ENCODE results near the gene DTWD2.

DTWD2 gene

GRCh38 chr5:118818604-118819003 lies 169.7 kb downstream of the DTWD2 start:
- DNase-seq = no peak
- no peaks in the 10 kb centered on the region for H3K4me1 ChIP-seq
- H3K4me3 ChIP-seq (ENCODE audit: low read depth, low read length) = no peak overlapping the region
- no peaks in the 10 kb centered on the region for H3K9me3 ChIP-seq
- TF ChIP-seq, protein P1, sequence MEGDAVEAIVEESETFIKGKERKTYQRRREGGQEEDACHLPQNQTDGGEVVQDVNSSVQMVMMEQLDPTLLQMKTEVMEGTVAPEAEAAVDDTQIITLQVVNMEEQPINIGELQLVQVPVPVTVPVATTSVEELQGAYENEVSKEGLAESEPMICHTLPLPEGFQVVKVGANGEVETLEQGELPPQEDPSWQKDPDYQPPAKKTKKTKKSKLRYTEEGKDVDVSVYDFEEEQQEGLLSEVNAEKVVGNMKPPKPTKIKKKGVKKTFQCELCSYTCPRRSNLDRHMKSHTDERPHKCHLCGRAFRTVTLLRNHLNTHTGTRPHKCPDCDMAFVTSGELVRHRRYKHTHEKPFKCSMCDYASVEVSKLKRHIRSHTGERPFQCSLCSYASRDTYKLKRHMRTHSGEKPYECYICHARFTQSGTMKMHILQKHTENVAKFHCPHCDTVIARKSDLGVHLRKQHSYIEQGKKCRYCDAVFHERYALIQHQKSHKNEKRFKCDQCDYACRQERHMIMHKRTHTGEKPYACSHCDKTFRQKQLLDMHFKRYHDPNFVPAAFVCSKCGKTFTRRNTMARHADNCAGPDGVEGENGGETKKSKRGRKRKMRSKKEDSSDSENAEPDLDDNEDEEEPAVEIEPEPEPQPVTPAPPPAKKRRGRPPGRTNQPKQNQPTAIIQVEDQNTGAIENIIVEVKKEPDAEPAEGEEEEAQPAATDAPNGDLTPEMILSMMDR (IDR thresholded peaks at IDR 0.05; ENCODE audit: low read depth, low read length) = no peak
- no peaks in the 10 kb centered on the region for H3K27me3 ChIP-seq
- H3K36me3 ChIP-seq = no peaks in the 10 kb centered on the region

- Histone ChIP-seq H3K36me3 (no peaks in the 10 kb centered on the region), H3K27me3 (no peaks in the 10 kb centered on the region)
Measured at GRCh38 chr5:118808441-118808840, 179.9 kb downstream of the DTWD2 start.

GRCh38 chr5:118806571-118806970 lies 181.8 kb downstream of the DTWD2 start:
- no peaks in the 10 kb centered on the region for H3K27me3 ChIP-seq
- H3K36me3 ChIP-seq = no peaks in the 10 kb centered on the region
- TF ChIP-seq, protein P1 (IDR thresholded peaks at IDR 0.05; ENCODE audit: low read depth, low read length) = no peak
- no peak for DNase-seq
- H3K4me1 ChIP-seq = no peaks in the 10 kb centered on the region
- no peak overlapping the region for H3K4me3 ChIP-seq (ENCODE audit: low read depth, low read length)
- peaks cover 3% of the 10 kb centered on the region; the same call in 1 of the 2 replicates for H3K9me3 ChIP-seq

More at GRCh38 chr5:118808441-118808840, 179.9 kb downstream of the DTWD2 start:
- H3K4me3 ChIP-seq (ENCODE audit: low read depth, low read length) = no peak overlapping the region
- H3K4me1 ChIP-seq = no peaks in the 10 kb centered on the region
- DNase-seq = no peak
- H3K9me3 ChIP-seq = peaks cover 3% of the 10 kb centered on the region; the same call in 1 of the 2 replicates
- TF ChIP-seq, protein P1 (IDR thresholded peaks at IDR 0.05; ENCODE audit: low read depth, low read length) = no peak

DNA sequence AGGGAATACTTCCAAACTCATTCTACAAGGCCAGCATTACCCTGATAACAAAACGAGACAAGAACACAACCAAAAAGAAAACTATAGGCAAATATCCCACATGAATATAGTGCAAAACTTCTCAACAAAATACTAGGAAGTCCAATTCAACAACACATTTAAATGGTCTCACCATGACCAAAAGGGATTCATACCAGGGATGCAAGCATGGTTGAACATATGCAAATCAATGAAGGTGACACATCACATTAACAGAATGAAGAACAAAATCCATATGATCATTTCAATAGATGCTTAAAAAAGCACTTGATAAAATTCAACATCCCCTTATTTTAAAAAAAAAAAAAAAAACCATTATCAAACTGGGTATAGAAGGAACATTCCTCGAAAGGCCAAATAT lies 186.0 kb downstream of the DTWD2 start:
- Histone ChIP-seq H3K4me1 (no peaks in the 10 kb centered on the region), H3K36me3 (no peaks in the 10 kb centered on the region), H3K4me3 (ENCODE audit: low read depth, low read length) (no peak overlapping the region), H3K27me3 (no peaks in the 10 kb centered on the region), H3K9me3 (no peaks in the 10 kb centered on the region)
- TF ChIP-seq, protein P1 (IDR thresholded peaks at IDR 0.05; ENCODE audit: low read depth, low read length) = no peak
- DNase-seq = no peak

- no peaks in the 10 kb centered on the region for H3K27me3 ChIP-seq
- peaks cover 9% of the 10 kb centered on the region; the same call in 1 of the 2 replicates for H3K4me1 ChIP-seq
- H3K4me3 ChIP-seq (ENCODE audit: low read depth, low read length) = no peak overlapping the region
- H3K9me3 ChIP-seq = no peaks in the 10 kb centered on the region
- TF ChIP-seq, protein P1 (IDR thresholded peaks at IDR 0.05; ENCODE audit: low read depth, low read length) = no peak
- H3K36me3 ChIP-seq = no peaks in the 10 kb centered on the region
- DNase-seq = no peak
Measured at GRCh38 chr5:118796081-118796480, 192.3 kb downstream of the DTWD2 start.

- no peak for DNase-seq
- H3K4me1 ChIP-seq = peaks cover 9% of the 10 kb centered on the region; the same call in 1 of the 2 replicates
- TF ChIP-seq, protein P1 (IDR thresholded peaks at IDR 0.05; ENCODE audit: low read depth, low read length) = no peak
Measured at GRCh38 chr5:118794281-118794680, 194.1 kb downstream of the DTWD2 start.

More at GRCh38 chr5:118794281-118794680, 194.1 kb downstream of the DTWD2 start:
- Histone ChIP-seq H3K9me3 (no peaks in the 10 kb centered on the region), H3K27me3 (no peaks in the 10 kb centered on the region), H3K36me3 (no peaks in the 10 kb centered on the region), H3K4me3 (ENCODE audit: low read depth, low read length) (no peak overlapping the region)

All from BE2C (cell line).